ENCODE data around the gene TDRD9. TPM values are rescaled to one million over a fixed set of nuclear protein-coding genes. Genes with fewer than 3 reads are reported as not detected.

Gene TDRD9
- total RNA-seq, 1 donor from 2014 or later, result 2.5 TPM

DNA sequence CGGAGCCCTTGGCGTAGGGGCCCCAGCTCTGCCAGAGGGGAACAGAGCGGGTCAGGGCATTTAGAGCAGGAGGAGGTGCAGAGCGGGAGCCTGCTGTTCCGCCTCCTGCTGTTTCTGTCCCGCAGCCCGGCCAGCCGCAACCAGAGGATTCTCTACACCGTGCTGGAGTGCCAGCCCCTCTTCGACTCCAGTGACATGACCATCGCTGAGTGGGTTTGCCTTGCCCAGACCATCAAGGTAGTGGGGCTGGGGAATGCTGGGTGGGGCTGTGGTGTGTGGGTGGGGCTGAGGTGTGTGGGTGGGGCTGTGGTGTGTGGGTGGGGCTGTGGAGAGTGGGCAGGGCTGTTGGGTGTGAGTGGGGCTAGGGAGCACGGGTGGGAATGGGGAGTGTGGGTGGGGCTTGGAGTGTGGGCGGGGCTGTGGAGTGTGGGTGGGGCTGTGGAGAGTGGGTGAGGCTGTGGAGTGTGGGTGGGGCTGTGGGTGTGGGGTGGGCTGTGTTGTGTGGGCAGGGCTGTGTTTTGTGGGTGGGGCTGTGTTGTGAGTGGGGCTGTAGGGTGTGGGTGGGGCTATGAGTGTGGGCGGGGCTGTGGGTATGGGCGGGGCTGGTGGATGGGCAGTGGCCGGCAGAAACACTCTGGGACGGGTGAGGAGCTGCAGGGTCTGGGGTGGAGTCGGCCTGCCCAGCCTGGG is 165.3 kb downstream of the TDRD9 start:
- ATAC-seq, result no peak

DNA sequence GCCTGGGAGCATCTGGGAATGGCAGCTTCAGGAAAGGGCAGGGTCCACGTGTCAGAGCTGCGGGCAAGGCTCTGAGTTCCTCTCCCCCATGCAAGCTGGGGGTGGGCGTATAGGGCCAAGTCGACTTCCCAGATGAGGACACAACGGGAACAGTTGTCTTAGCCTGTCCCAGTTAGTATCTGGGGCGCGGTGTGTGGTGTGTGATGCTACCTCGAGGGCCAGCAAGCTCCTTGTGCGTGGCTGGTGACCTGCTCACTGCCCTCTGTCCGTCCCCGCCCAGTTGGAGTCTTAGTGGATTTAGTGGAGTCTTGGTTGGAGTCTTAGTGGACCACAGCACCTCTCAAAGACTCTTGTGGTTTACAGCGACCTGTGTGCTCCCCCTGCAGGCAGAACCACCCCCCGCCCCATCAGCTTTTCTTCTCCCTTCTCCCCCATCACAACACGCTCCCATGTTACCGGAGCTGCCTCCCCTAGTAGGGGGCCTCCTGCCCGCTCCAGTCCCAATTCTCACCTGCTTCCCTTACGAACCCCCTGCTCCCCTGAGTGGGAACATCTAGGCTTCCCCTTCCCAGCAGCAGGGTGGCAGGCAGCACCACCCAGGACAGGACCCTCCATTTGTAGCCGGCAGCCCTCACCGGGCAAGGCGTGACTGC is 165.9 kb downstream of the TDRD9 start:
- no peak for ATAC-seq
- no peak for DNase-seq (ENCODE audit: missing footprints)
- intact Hi-C loops (cut with DNase I), result no loop called here

More for the DNA sequence above, 165.3 kb downstream of the TDRD9 start:
- peak; percentile 45 for DNase-seq (ENCODE audit: missing footprints)
- intact Hi-C loops (cut with DNase I), result no loop called here

DNA sequence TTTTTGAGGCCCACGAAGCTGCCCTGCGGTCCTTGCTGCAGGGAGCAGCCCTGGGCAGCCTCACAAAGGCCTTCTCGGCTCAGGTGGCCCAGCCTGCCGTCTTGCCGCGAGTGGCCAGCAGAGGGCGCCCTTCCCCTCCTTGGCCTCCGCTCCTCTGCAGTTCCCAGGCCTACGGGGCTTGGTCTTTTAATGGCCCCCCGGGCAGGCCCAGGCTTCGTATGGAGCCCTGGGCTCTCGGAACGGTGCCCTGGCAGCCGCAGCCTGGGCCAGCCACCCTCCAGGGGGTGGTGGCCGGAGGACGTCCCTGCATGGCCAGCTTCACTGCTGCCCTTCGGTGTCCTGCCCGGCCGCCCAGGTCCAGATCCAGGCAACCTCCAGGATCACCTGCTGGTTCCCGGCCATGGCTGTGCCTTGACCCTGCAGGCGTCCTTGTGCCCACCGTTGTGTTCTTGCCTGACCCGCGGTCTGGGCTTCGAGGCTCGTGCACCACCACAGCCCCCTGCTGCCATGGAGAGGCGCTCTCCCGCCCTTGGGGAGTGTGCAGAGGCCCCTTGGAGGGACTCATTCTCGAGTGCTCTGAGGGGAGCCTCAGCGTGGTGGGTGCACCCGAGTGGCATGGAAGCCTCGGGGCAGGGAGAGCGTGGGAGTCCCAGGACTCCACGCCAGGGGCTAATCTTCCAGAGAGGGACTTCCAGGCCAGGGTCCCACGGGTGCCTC is 166.6 kb downstream of the TDRD9 start:
- peak; percentile 76 for DNase-seq (ENCODE audit: missing footprints)
- intact Hi-C loops (cut with DNase I), result no loop called here
- peak; percentile 38 for ATAC-seq

DNA sequence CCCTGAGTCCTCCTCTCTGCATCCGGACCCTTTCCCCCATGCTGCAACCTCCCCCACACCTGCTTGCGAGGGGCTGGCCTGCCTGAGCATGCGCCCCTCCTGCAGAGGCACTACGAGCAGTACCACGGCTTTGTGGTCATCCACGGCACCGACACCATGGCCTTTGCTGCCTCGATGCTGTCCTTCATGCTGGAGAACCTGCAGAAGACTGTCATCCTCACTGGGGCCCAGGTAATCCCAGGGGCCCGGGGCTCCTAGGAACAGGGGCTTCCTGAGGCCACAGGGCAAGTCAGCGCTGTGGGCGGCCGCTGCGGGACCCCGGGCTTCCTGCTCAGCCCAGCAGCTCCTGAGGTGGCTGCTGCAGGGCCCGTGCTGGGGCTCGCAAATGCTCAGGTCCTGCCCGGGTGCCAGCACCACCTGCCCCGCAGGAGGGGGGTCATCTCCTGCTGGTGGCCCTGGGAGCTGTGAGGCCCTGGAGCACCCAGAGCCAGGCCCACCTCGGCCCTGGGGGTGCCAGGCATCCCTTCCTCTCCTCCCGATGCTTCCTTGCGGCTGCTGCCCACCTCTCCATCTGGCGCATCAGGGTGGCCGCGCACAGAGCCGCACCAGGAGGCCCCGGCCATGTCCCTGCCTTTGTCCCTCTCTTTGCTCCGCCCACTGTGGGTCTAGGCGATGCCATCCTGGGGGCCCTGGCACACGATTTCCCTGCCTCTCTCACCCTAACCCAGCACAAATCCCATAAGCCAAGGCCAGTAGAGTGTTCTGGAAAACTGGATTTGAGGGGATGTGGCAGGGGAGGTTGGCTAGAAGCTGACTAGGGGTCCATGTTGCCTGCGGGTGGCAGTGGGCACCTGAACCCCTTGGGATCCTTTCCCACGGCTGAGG is 167.4 kb downstream of the TDRD9 start:
- DNase-seq (ENCODE audit: missing footprints) (peak; percentile 67), ATAC-seq (no peak)
- intact Hi-C loops (cut with DNase I), result no loop called here

DNA sequence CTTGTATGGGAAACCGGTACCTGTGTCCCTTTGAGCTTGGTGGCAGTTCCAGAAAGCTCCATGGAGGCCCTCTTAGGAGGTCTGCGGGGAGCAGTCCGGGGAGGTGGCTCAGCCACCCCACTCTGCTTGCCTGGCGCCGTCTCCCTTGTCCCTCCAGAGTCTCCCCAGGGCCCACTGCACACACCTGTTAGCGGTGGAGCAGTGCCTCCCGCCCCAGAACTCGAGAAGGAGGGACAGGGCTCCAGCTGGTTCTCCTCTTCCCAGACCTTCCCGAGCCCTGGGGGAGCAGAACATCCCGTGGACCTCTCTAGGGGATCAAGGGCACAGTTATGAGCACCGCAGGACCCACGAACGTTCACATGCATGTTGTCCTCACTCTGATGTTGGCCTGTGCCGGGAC is 168.1 kb downstream of the TDRD9 start:
- peak; percentile 53 for DNase-seq (ENCODE audit: missing footprints)
- intact Hi-C loops (cut with DNase I), result no loop called here
- ATAC-seq, result no peak

DNA sequence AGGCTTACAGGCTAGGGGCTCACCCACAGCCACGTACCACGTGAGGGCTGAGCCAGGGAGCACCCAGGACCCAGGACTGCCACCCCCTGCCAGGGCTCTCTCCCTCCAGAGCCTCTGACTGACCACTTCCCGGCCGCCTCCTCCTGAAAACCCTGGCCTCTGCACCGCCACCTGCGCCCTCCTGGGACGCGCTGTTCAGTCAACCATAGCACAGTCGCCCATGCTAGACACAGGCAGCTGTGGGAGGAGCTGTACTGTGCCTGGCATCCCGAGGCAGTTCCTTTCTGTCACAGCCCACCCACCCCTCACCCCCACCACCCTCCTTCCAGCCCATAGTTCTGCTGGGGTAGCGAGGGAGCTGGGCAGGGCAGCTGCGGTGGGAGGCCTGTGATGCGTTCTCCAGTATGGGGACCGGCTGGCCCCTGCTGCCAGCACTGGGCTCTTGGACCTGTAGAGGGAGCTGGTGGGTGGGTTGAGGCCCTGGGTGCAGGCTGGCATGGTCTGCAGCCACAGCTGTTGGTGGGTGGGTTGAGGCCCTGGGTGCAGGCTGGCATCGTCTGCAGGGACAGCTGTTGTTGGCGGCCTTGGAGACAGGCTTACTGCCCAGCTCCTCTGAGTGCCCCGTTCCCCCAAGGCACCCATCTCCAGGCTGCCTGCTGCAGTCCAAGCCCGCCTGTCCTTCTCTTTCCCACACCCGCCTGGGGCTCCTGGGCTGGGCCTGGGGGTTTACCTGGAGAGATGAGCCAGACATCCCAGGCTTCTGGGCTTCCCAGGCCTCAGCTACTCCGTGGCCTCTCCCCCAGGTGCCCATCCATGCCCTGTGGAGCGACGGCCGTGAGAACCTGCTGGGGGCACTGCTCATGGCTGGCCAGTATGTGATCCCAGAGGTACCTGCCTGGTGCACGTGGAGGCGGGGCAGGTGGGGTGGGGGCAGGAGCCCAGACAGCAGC is 168.8 kb downstream of the TDRD9 start:
- intact Hi-C loops (cut with DNase I), result no loop called here
- ATAC-seq (no peak), DNase-seq (ENCODE audit: missing footprints) (peak; percentile 44)

DNA sequence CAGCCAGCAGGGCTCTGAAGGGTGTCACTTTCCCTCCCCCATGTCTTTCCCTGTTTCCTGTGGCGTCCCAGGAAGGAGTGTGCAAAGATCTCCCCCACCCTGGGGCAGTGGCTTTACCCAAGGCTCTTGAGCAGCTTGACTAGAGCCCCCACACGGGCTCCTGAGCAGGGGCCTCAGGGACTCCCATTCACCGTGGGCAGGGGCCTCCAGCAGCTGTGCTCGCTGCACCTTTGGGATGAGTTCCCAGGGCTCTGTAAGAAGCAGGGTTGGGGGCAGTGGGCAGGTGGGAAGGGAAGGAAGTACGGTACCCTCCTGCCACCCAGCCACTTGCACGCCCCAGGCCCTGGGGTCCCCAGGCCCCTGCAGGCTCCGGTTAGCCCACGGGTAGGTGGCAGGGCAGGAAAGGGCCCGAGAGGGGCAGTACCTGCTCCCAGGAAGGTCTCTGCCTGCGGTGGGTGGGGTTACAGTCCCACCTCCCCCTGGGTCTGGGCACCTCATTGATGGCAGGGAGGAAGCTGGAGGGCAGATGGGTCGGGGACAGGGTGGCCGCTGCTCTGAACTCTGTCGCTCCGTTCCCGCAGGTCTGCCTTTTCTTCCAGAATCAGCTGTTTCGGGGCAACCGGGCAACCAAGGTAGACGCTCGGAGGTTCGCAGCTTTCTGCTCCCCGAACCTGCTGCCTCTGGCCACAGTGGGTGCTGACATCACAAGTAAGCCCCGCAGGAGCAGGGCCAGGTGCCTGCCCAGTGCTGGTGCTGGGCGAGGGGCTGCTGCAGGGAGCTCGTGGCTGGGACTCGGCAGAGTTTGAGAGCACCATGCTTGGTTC is 170.2 kb downstream of the TDRD9 start:
- DNase-seq (ENCODE audit: missing footprints), result peak; percentile 63
- ATAC-seq, result no peak
- intact Hi-C loops (cut with DNase I), result no loop called here

DNA sequence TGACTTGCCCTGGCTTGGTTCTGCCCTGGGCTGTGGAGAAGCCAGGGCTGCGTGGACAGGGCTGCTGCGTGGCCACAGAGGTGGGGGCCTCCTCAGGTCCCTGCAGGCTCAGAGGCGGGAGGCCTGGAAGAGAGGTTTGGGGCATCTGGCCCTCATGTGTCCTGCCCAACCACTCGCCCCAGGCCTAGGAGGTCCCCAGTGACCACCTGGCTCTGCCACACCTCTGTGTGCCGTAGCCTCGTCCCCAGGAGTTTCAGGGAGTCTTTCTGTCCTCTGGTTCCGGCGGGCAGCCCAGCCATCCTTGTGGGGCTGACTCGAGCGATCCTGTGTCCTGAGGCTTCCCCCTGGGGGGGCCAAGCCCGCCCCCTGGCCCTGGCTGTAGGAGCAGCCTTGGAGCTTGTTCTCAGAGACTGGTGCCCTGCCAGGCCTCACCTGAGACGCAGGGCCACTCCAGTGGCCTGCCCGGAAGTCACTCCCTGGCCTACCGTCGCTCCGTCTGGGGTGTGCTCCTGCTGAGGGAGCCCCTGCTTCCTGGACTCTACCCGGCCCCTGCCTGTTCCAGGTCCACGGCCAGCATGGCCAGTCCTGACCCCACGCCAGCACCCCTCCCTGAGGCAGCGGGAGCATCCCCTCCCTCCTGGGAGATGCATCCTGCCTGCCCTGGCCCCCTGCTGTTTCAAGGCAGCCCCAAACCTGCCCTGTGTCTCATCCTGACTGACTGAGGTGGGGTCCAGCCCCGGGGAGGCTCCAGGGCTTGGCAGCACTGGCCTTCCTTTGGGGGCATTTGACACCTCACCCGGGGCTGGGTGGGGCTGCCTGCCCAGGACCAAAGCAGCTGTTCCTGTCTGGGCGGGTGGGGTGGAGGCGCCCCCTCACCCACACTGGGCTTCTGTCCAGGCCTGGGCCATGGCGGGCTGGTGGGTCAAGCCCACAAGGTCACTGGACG is 171.1 kb downstream of the TDRD9 start:
- ATAC-seq, result no peak
- DNase-seq (ENCODE audit: missing footprints), result peak; percentile 52
- intact Hi-C loops (cut with DNase I), result no loop called here

DNA sequence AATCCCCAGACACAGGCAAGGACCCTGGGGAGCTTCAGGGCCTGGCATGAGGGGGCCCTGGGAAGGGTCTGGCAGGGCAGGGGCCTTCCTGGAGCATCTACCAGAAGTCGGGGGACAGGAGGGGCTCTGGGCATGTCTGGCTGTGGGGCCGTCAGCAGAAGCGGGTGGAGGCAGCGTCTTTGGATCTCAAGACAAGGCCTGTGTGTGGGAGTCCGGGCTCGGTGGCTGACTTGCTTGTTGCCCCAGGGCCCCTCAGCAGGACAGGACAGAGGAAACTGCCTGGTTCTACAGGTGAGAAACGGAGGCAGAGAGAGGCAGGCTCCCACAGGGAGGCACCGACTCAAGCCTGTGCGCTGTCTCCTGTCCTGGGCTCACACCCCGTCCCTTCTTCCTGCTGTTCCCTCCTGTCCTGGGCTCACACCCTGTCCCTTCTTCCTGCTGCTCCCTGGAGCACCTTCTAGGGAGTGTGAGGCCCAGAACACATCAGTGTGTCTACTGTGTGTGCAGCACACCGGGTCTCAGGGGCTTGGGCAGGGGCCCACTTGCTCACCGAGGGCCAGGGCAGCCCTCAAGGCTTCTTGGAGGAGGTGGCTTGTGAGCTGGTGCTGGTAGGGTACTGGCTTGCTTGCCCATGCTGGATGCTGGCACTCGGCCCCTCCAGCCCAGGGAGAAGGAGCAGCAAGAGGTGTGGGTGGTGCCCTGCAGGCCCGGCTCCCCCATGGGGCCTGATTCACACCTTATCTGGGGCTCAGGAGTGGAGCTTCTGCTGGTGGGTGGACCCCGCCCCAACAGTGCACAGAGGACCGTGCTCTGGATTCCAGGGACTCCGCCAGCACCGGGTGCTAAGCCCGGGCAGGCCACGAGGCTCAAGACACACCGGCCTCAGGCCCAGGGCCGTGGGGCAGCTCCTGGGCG is 172.2 kb downstream of the TDRD9 start:
- no peak for ATAC-seq
- intact Hi-C loops (cut with DNase I), result no loop called here
- DNase-seq (ENCODE audit: missing footprints), result peak; percentile 48

DNA sequence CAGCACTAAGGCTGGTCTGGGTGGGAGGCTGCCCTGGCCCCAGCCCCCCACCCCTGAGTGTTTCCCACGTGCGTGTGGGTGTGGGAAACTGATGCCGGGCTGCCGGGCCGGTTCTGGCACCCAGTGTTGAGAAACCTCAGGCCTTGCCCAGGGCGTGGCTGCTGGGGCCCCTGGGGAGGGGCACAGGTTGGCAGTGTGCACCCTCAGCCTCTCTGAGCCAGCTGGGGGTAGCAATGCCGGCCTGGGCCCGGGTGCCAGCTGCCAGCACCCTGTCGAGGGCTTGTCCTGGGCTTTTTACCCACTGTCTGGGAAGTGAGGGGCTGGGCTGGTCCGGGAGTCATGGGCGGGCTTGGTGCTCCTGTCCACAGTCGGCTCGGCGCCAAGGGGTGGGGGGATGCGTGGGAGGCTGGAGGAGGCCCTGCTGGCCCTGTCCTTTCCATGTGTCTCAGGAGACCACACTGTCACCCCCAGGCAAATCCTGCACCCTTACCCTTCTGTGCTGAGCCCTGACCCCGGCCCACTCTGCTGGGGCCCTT is 172.9 kb downstream of the TDRD9 start:
- DNase-seq (ENCODE audit: missing footprints) (peak; percentile 66), ATAC-seq (no peak)
- intact Hi-C loops (cut with DNase I), result no loop called here

DNA sequence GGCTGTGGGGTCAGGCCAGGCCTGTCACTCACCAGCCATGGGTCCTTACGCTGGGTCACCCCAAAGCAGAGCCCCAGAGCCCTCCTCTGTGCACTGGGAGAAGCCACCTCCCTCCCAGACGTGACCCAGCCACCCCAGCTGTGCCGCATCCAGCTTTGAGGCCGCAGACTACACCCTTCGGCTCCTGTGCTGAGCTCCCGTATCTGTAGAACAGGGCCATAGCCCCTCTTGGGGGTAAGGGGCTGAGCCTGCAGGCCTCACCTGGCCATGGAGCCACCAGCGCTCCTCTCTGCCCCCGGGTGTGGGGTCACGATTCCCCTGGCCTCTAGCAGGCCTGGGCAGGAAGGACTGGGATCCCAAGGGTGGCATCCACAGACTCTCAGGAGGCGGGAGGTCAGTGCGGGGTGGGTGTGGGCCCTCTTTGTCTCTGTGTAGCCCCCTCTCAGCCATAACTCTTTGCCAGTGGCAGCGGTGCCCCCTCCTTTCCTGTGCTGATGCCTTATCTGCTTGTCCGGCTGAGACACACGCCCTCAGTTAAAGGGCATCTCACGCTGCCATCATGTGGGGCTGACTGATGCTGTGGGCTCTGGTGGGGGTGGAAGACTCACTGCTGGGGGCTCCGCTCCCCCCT is 173.5 kb downstream of the TDRD9 start:
- no peak for ATAC-seq
- intact Hi-C loops (cut with DNase I), result no loop called here
- no peak for DNase-seq (ENCODE audit: missing footprints)
